ENCODE measurements around the gene TGFB2. TPM values are rescaled to one million over a fixed set of nuclear protein-coding genes. Genes with fewer than 3 reads are reported as not detected.

TGFB2 gene
- total RNA-seq, 1 donor = 13.4 TPM

GRCh38 chr1:218472885-218473284 lies 127.7 kb downstream of the TGFB2 start:
- H3K4me3 ChIP-seq (ENCODE audit: insufficient read depth, low read length) = no peak overlapping the region
- no peak for TF ChIP-seq CTCF (IDR thresholded peaks at IDR 0.05; ENCODE audit: extremely low read depth, low read depth, low read length)
- H3K36me3 ChIP-seq (ENCODE audit: insufficient read depth, low read length) = no peaks in the 10 kb centered on the region
- no peaks in the 10 kb centered on the region for H3K79me2 ChIP-seq (ENCODE audit: insufficient read depth, low read length)
- no peaks in the 10 kb centered on the region for H4K20me1 ChIP-seq (ENCODE audit: insufficient read depth, low read length)
- DNase-seq (ENCODE audit: insufficient read length, low spot score, missing footprints) = no peak
- H3K27ac ChIP-seq (ENCODE audit: low read depth, low read length) = no peak overlapping the region
- no peaks in the 10 kb centered on the region for H3K9me3 ChIP-seq (ENCODE audit: low read depth, low read length)
- H3K4me2 ChIP-seq (ENCODE audit: insufficient read depth, low read length) = no peak overlapping the region
- no peak overlapping the region for H2AFZ ChIP-seq (ENCODE audit: low read length)
- peaks cover 22% of the 10 kb centered on the region for H3K4me1 ChIP-seq (ENCODE audit: insufficient read depth, low read length)
- H3K27me3 ChIP-seq (ENCODE audit: insufficient read depth, low read length) = no peaks in the 10 kb centered on the region

GRCh38 chr1:218473522-218473921 lies 128.4 kb downstream of the TGFB2 start:
- no peaks in the 10 kb centered on the region for H3K27me3 ChIP-seq (ENCODE audit: insufficient read depth, low read length)
- H3K36me3 ChIP-seq (ENCODE audit: insufficient read depth, low read length) = no peaks in the 10 kb centered on the region
- H3K79me2 ChIP-seq (ENCODE audit: insufficient read depth, low read length) = no peaks in the 10 kb centered on the region
- no peak for DNase-seq (ENCODE audit: insufficient read length, low spot score, missing footprints)
- H3K9me3 ChIP-seq (ENCODE audit: low read depth, low read length) = no peaks in the 10 kb centered on the region
- H2AFZ ChIP-seq (ENCODE audit: low read length) = peak overlapping the region; percentile 37
- no peak overlapping the region for H3K27ac ChIP-seq (ENCODE audit: low read depth, low read length)
- no peaks in the 10 kb centered on the region for H4K20me1 ChIP-seq (ENCODE audit: insufficient read depth, low read length)
- H3K4me3 ChIP-seq (ENCODE audit: insufficient read depth, low read length) = no peak overlapping the region
- no peak overlapping the region for H3K4me2 ChIP-seq (ENCODE audit: insufficient read depth, low read length)
- H3K4me1 ChIP-seq (ENCODE audit: insufficient read depth, low read length) = peaks cover 28% of the 10 kb centered on the region
- no peak for TF ChIP-seq CTCF (IDR thresholded peaks at IDR 0.05; ENCODE audit: extremely low read depth, low read depth, low read length)

GRCh38 chr1:218474128-218474527 lies 129.0 kb downstream of the TGFB2 start:
- H4K20me1 ChIP-seq (ENCODE audit: insufficient read depth, low read length) = no peaks in the 10 kb centered on the region
- no peak overlapping the region for H3K27ac ChIP-seq (ENCODE audit: low read depth, low read length)
- H3K4me2 ChIP-seq (ENCODE audit: insufficient read depth, low read length) = no peak overlapping the region
- no peak overlapping the region for H3K4me3 ChIP-seq (ENCODE audit: insufficient read depth, low read length)
- DNase-seq (ENCODE audit: insufficient read length, low spot score, missing footprints) = no peak
- H2AFZ ChIP-seq (ENCODE audit: low read length) = no peak overlapping the region
- H3K27me3 ChIP-seq (ENCODE audit: insufficient read depth, low read length) = no peaks in the 10 kb centered on the region
- H3K4me1 ChIP-seq (ENCODE audit: insufficient read depth, low read length) = peaks cover 31% of the 10 kb centered on the region
- H3K9me3 ChIP-seq (ENCODE audit: low read depth, low read length) = no peaks in the 10 kb centered on the region
- H3K36me3 ChIP-seq (ENCODE audit: insufficient read depth, low read length) = no peaks in the 10 kb centered on the region
- H3K79me2 ChIP-seq (ENCODE audit: insufficient read depth, low read length) = no peaks in the 10 kb centered on the region
- TF ChIP-seq CTCF (IDR thresholded peaks at IDR 0.05; ENCODE audit: extremely low read depth, low read depth, low read length) = no peak

GRCh38 chr1:218475275-218475674 lies 130.1 kb downstream of the TGFB2 start:
- Histone ChIP-seq H3K9me3 (ENCODE audit: low read depth, low read length) (no peaks in the 10 kb centered on the region), H2AFZ (ENCODE audit: low read length) (peak overlapping the region; percentile 49), H3K79me2 (ENCODE audit: insufficient read depth, low read length) (no peaks in the 10 kb centered on the region), H3K4me1 (ENCODE audit: insufficient read depth, low read length) (peaks cover 43% of the 10 kb centered on the region), H3K36me3 (ENCODE audit: insufficient read depth, low read length) (no peaks in the 10 kb centered on the region), H3K27ac (ENCODE audit: low read depth, low read length) (peak overlapping the region; percentile 82), H3K4me2 (ENCODE audit: insufficient read depth, low read length) (no peak overlapping the region), H3K27me3 (ENCODE audit: insufficient read depth, low read length) (no peaks in the 10 kb centered on the region), H3K4me3 (ENCODE audit: insufficient read depth, low read length) (no peak overlapping the region), H4K20me1 (ENCODE audit: insufficient read depth, low read length) (no peaks in the 10 kb centered on the region)
- DNase-seq (ENCODE audit: insufficient read length, low spot score, missing footprints) = no peak
- no peak for TF ChIP-seq CTCF (IDR thresholded peaks at IDR 0.05; ENCODE audit: extremely low read depth, low read depth, low read length)
